Astrocyte (in vitro differentiated cells and primary cell): ENCODE data around the gene GNAQ. TPM values are rescaled to one million over a fixed set of nuclear protein-coding genes. Genes with fewer than 3 reads are reported as not detected.

Experiments used
- DNase-seq: peaks from one replicate; pipeline ENCODE4 v3.0.0-alpha.2; 2010; ENCODE audit warnings: low read depth
- FAIRE-seq: peaks from 2 replicates; lab custom pipeline; 2011; peaks lifted over from hg19 to GRCh38; lab: Jason Lieb, UNC
- H2AFZ ChIP-seq: 2 replicates; pipeline ENCODE4 v1.6.0; 2012; ENCODE audit warnings: low read depth, low read length, inconsistent platforms
- H3K27ac ChIP-seq: 2 replicates; pipeline ENCODE4 v1.5.1; 2011; ENCODE audit warnings: low read depth, low read length, inconsistent platforms
- H3K27me3 ChIP-seq: 2 replicates; pipeline ENCODE4 v1.6.0; 2011; ENCODE audit warnings: low read length, inconsistent platforms; ENCODE audit not compliant: insufficient read depth
- H3K36me3 ChIP-seq: 2 replicates; pipeline ENCODE4 v1.5.1; 2011; ENCODE audit warnings: low read length, inconsistent platforms; ENCODE audit not compliant: insufficient read depth
- H3K4me1 ChIP-seq: 2 replicates; pipeline ENCODE4 v1.5.1; 2011; ENCODE audit warnings: low read length, inconsistent platforms; ENCODE audit not compliant: insufficient read depth
- H3K4me2 ChIP-seq: 2 replicates; pipeline ENCODE4 v1.6.0; 2012; ENCODE audit warnings: low read length, inconsistent platforms
- H3K4me3 ChIP-seq: 2 replicates; pipeline ENCODE4 v1.5.1; 2011; ENCODE audit warnings: low read depth, mild to moderate bottlenecking, low read length, inconsistent platforms; ENCODE audit not compliant: insufficient read depth
- H3K79me2 ChIP-seq: 2 replicates; pipeline ENCODE4 v1.6.0; 2012; ENCODE audit warnings: mild to moderate bottlenecking, low read length, inconsistent platforms; ENCODE audit not compliant: insufficient read depth
- H3K9ac ChIP-seq: 2 replicates; pipeline ENCODE4 v1.6.0; 2012; ENCODE audit warnings: mild to moderate bottlenecking, low read length, inconsistent platforms
- H3K9me3 ChIP-seq: 2 replicates; pipeline ENCODE4 v1.5.1; 2012; ENCODE audit warnings: low read depth, mild to moderate bottlenecking, low read length, inconsistent platforms; ENCODE audit not compliant: insufficient read depth
- H4K20me1 ChIP-seq: 2 replicates; pipeline ENCODE4 v1.6.0; 2012; ENCODE audit warnings: low read length, inconsistent platforms; ENCODE audit not compliant: insufficient read depth
- H3K27ac Mint-ChIP-seq: one replicate; pipeline ENCODE4 v1.8.0; 2021; ENCODE audit warnings: mild to moderate bottlenecking, mixed read lengths; ENCODE audit not compliant: unreplicated experiment
- H3K27me3 Mint-ChIP-seq: one replicate; pipeline ENCODE4 v1.8.0; 2021; ENCODE audit warnings: low read depth, mixed read lengths; ENCODE audit not compliant: unreplicated experiment
- H3K36me3 Mint-ChIP-seq: one replicate; pipeline ENCODE4 v1.8.0; 2021; ENCODE audit warnings: low read depth, mixed read lengths; ENCODE audit not compliant: unreplicated experiment
- H3K4me1 Mint-ChIP-seq: one replicate; pipeline ENCODE4 v1.8.0; 2021; ENCODE audit warnings: low read depth, mixed read lengths; ENCODE audit not compliant: unreplicated experiment
- H3K4me3 Mint-ChIP-seq: one replicate; pipeline ENCODE4 v1.8.0; 2021; ENCODE audit warnings: mild to moderate bottlenecking, moderate library complexity, mixed read lengths; ENCODE audit not compliant: unreplicated experiment
- H3K9me3 Mint-ChIP-seq: one replicate; pipeline ENCODE4 v1.8.0; 2021; ENCODE audit warnings: mild to moderate bottlenecking, mixed read lengths; ENCODE audit not compliant: unreplicated experiment
- CTCF ChIP-seq: IDR thresholded peaks from 2 replicates; pipeline ENCODE4 v1.5.1; 2011; ENCODE audit warnings: low read depth, mild to moderate bottlenecking, inconsistent platforms, low read length, moderate library complexity; ENCODE audit not compliant: insufficient read depth
- EZH2 ChIP-seq: IDR thresholded peaks from 2 replicates; pipeline ENCODE4 v1.6.1; 2012; ENCODE audit warnings: mild to moderate bottlenecking, low read length, inconsistent platforms; ENCODE audit not compliant: insufficient read depth
- total RNA-seq: library from RNA; stranded (reverse); gene quantifications from 2 replicates; pipeline ENCODE4 v1.2.1, GENCODE V29; 2021

GNAQ gene
- total RNA-seq, 1 donor from 2014 or later: 74.9 TPM

GRCh38 chr9:77933976-77934375, 97.6 kb downstream of the GNAQ start:
- H2AFZ ChIP-seq: no peak overlapping the region
- no peak overlapping the region for H3K4me2 ChIP-seq
- DNase-seq (no peak), FAIRE-seq (no peak)
- Mint-ChIP-seq H3K4me1 (peaks cover 17% of the 10 kb centered on the region), H3K27ac (no peak overlapping the region), H3K4me3 (no peak overlapping the region), H3K36me3 (peaks cover 3% of the 10 kb centered on the region), H3K9me3 (peaks cover 2% of the 10 kb centered on the region), H3K27me3 (no peaks in the 10 kb centered on the region)
- H3K27me3 ChIP-seq: no peaks in the 10 kb centered on the region
- H3K4me1 ChIP-seq: peaks cover under 1% of the 10 kb centered on the region
- H3K36me3 ChIP-seq: no peaks in the 10 kb centered on the region
- H3K27ac ChIP-seq: no peak overlapping the region
- H4K20me1 ChIP-seq: peaks cover 40% of the 10 kb centered on the region
- no peak for TF ChIP-seq CTCF
- no peak for TF ChIP-seq EZH2
- H3K9me3 ChIP-seq: no peaks in the 10 kb centered on the region
- no peak overlapping the region for H3K4me3 ChIP-seq
- H3K9ac ChIP-seq: no peak overlapping the region
- H3K79me2 ChIP-seq: peaks cover 48% of the 10 kb centered on the region

- no peak overlapping the region for H3K4me3 ChIP-seq
- Mint-ChIP-seq H3K9me3 (peaks cover 2% of the 10 kb centered on the region), H3K27ac (peak overlapping the region; percentile 28), H3K27me3 (no peaks in the 10 kb centered on the region), H3K4me3 (no peak overlapping the region), H3K4me1 (peaks cover 17% of the 10 kb centered on the region), H3K36me3 (peaks cover 3% of the 10 kb centered on the region)
- H3K4me1 ChIP-seq: peaks cover under 1% of the 10 kb centered on the region
- H3K36me3 ChIP-seq: no peaks in the 10 kb centered on the region
- H2AFZ ChIP-seq: no peak overlapping the region
- no peak for TF ChIP-seq EZH2
- no peak for TF ChIP-seq CTCF
- peaks cover 31% of the 10 kb centered on the region for H4K20me1 ChIP-seq
- DNase-seq: no peak
- H3K4me2 ChIP-seq: no peak overlapping the region
- H3K27ac ChIP-seq: no peak overlapping the region
- no peaks in the 10 kb centered on the region for H3K9me3 ChIP-seq
- no peak for FAIRE-seq
- H3K27me3 ChIP-seq: no peaks in the 10 kb centered on the region
- H3K9ac ChIP-seq: no peak overlapping the region
- peaks cover 39% of the 10 kb centered on the region for H3K79me2 ChIP-seq
Observed at GRCh38 chr9:77933019-77933418, 98.6 kb downstream of the GNAQ start.

- DNase-seq: no peak
- Histone ChIP-seq H3K36me3 (no peaks in the 10 kb centered on the region), H3K27me3 (no peaks in the 10 kb centered on the region), H3K27ac (no peak overlapping the region), H4K20me1 (peaks cover 20% of the 10 kb centered on the region), H3K9ac (no peak overlapping the region), H3K4me3 (no peak overlapping the region), H3K79me2 (peaks cover 45% of the 10 kb centered on the region), H2AFZ (no peak overlapping the region), H3K9me3 (no peaks in the 10 kb centered on the region), H3K4me1 (peaks cover 23% of the 10 kb centered on the region), H3K4me2 (no peak overlapping the region)
- H3K9me3 Mint-ChIP-seq: peaks cover 2% of the 10 kb centered on the region
- H3K27me3 Mint-ChIP-seq: no peaks in the 10 kb centered on the region
- FAIRE-seq: no peak
- TF ChIP-seq EZH2: no peak
- no peak for TF ChIP-seq CTCF
- H3K27ac Mint-ChIP-seq: peak overlapping the region; percentile 24
- peaks cover 42% of the 10 kb centered on the region for H3K4me1 Mint-ChIP-seq
- H3K4me3 Mint-ChIP-seq: peak overlapping the region; percentile 9
- peaks cover 3% of the 10 kb centered on the region for H3K36me3 Mint-ChIP-seq
Observed at GRCh38 chr9:77929942-77930341, 101.7 kb downstream of the GNAQ start.
